Mesenchymal stem cell (in vitro differentiated cells and primary cell): Measurements from ENCODE around the gene PDE9A.

ENCODE experiments used
- DNase-seq: peaks from one replicate; pipeline ENCODE4 v3.0.0-alpha.2; 2013
- H2AFZ ChIP-seq: one replicate; pipeline ENCODE4 v1.6.1; 2013; ENCODE audit warnings: low read depth, mild to moderate bottlenecking, control low read depth, inconsistent platforms, low read length, moderate library complexity
- H2AK5ac ChIP-seq: 2 replicates; pipeline ENCODE4 v1.6.1; 2013; ENCODE audit warnings: low read length, moderate library complexity, mild to moderate bottlenecking, inconsistent platforms; ENCODE audit not compliant: severe bottlenecking
- H2BK120ac ChIP-seq: one replicate; pipeline ENCODE4 v1.6.1; 2013; ENCODE audit warnings: low read depth, mild to moderate bottlenecking, inconsistent platforms, low read length, moderate library complexity
- H2BK12ac ChIP-seq, 2 experiments: one replicate each; pipeline ENCODE4 v1.6.1; 2013; ENCODE audit warnings: inconsistent platforms in 2 of 2, low read length in 2 of 2, mild to moderate bottlenecking in 2 of 2, moderate library complexity in 2 of 2, control low read depth in 1 of 2
- H2BK15ac ChIP-seq: one replicate; pipeline ENCODE4 v1.6.1; 2013; ENCODE audit warnings: mild to moderate bottlenecking, low read depth, inconsistent platforms; ENCODE audit not compliant: poor library complexity, severe bottlenecking
- H2BK5ac ChIP-seq: 2 replicates; pipeline ENCODE4 v1.6.1; 2013; ENCODE audit warnings: low read depth, mild to moderate bottlenecking, low read length, control low read depth, inconsistent platforms; ENCODE audit not compliant: poor library complexity, severe bottlenecking
- H3K14ac ChIP-seq, 2 experiments: one replicate each; pipeline ENCODE4 v1.6.1; 2013; ENCODE audit warnings: inconsistent platforms in 2 of 2, low read length in 2 of 2, control low read depth in 1 of 2, mild to moderate bottlenecking in 1 of 2, moderate library complexity in 1 of 2
- H3K18ac ChIP-seq, 2 experiments: one replicate each; pipeline ENCODE4 v1.6.1; 2013; ENCODE audit warnings: inconsistent platforms in 2 of 2, low read length in 2 of 2, control low read depth in 1 of 2, low read depth in 1 of 2, mild to moderate bottlenecking in 1 of 2
- H3K23ac ChIP-seq, 2 experiments: one replicate each; pipeline ENCODE4 v1.6.1; 2013; ENCODE audit warnings: inconsistent platforms in 2 of 2, low read length in 2 of 2, mild to moderate bottlenecking in 2 of 2, moderate library complexity in 2 of 2, control low read depth in 1 of 2
- H3K27ac ChIP-seq: 2 replicates; pipeline ENCODE4 v1.5.1; 2013; ENCODE audit warnings: mild to moderate bottlenecking, moderate library complexity, low read length, control low read depth, inconsistent platforms; ENCODE audit not compliant: poor library complexity, severe bottlenecking
- H3K27me3 ChIP-seq, 2 experiments: 2 replicates each; pipeline versions ENCODE4 v1.6.1 to v1.7.0; 2013; ENCODE audit warnings: low read length in 2 of 2, mild to moderate bottlenecking in 2 of 2, moderate library complexity in 2 of 2, control low read depth in 1 of 2, inconsistent platforms in 1 of 2; ENCODE audit not compliant: control insufficient read depth in 1 of 2, insufficient read depth in 1 of 2
- H3K36me3 ChIP-seq, 2 experiments: 2 replicates each; pipeline versions ENCODE4 v1.6.1 to v1.7.0; 2013; ENCODE audit warnings: low read length in 2 of 2, control low read depth in 1 of 2, inconsistent platforms in 1 of 2, low read depth in 1 of 2, mild to moderate bottlenecking in 1 of 2; ENCODE audit not compliant: insufficient read depth in 2 of 2, control insufficient read depth in 1 of 2
- H3K4ac ChIP-seq, 2 experiments: one replicate each; pipeline ENCODE4 v1.6.1; 2013; ENCODE audit warnings: inconsistent platforms in 2 of 2, low read length in 2 of 2, mild to moderate bottlenecking in 2 of 2, moderate library complexity in 2 of 2, control low read depth in 1 of 2, low read depth in 1 of 2
- H3K4me1 ChIP-seq: 2 replicates; pipeline ENCODE4 v1.6.1; 2013; ENCODE audit warnings: low read depth, low read length, control low read depth; ENCODE audit not compliant: control insufficient read depth, insufficient read depth
- H3K4me2 ChIP-seq: 2 replicates; pipeline ENCODE4 v1.6.1; 2013; ENCODE audit warnings: low read length, mild to moderate bottlenecking, inconsistent platforms; ENCODE audit not compliant: poor library complexity, severe bottlenecking
- H3K4me3 ChIP-seq, 2 experiments: 2 replicates each; pipeline versions ENCODE4 v1.5.1 to v1.7.0; 2013; ENCODE audit warnings: low read length in 2 of 2, mild to moderate bottlenecking in 2 of 2, control low read depth in 1 of 2, low read depth in 1 of 2; ENCODE audit not compliant: insufficient read depth in 1 of 2
- H3K79me1 ChIP-seq: replicated peaks from 2 replicates; pipeline ENCODE4 v1.6.1; 2013; ENCODE audit warnings: mild to moderate bottlenecking, control low read depth, low read length, inconsistent platforms; ENCODE audit not compliant: poor library complexity, severe bottlenecking
- H3K9ac ChIP-seq: 2 replicates; pipeline ENCODE4 v1.7.0; 2013; ENCODE audit warnings: mild to moderate bottlenecking, low read length, moderate library complexity
- H3K9me3 ChIP-seq: 2 replicates; pipeline ENCODE4 v1.7.0; 2013; ENCODE audit warnings: mild to moderate bottlenecking, low read length; ENCODE audit not compliant: control insufficient read depth
- H4K8ac ChIP-seq: one replicate; pipeline ENCODE4 v1.6.1; 2013; ENCODE audit warnings: inconsistent platforms, mild to moderate bottlenecking, low read length, moderate library complexity
- H4K91ac ChIP-seq: one replicate; pipeline ENCODE4 v1.6.1; 2013; ENCODE audit warnings: mild to moderate bottlenecking, low read length, inconsistent platforms
- WGBS: methylation state at CpG from one replicate; pipeline ENCODE4 v1.1.7; 2013; ENCODE audit warnings: mixed read lengths; 5-methylcytosine and 5-hydroxymethylcytosine counted together

Gene PDE9A

DNA sequence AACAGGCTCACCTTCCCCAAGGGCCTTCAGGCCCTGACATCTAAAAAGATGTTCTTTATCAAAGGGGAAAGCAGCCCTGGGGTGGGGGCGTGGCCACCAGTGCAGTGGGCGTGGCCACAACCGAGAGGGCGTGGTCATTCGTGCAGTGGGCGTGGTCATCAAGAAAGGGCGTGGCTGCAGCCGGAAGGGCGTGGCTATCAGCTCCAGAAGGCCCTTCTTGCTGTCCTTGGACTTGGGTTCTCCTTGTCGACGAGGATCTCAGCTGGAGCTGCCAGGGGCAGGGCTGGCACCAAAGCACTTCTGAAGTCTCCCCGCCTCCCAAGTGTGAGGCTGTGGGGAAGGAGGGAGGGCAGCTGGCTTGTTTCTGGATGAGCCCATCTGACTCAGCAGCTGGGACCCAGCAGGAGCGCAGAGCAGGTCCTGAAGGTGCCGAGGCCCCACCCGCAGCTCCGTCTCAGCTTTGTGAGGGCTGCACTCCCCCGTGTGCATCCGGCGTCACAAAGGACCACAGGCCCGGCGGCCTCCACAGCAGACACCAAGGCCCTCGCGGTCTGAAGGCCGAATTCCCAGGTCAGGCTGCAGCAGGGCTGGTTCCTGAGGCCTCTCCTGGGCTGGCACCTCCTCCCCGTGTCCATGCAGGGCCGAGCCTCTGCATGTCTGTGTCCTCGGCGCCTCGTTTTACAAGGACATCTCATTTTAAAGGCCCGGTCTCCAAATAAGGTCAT, 12.8 kb downstream of the PDE9A start:
- WGBS: 93% methylated on average over 30 of the region's 30 CpGs

DNA sequence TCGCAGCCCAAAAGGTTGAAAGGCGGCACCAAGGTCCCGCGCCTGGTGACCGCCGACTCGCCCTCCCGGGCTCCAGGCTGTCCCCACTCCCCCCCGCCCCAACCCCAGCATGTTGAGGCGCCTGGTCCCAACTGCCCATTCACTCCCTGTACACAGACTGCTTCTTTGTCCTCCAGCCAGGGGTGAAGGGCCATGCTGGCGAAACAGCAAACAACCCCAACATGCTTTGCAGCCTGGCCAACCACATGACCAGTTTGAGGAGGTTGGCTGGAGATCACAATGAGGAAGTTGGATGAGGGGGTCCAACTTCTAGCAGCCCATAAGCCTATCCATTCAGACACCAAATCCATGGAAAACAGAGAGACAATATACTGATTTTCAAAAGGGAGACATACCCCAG, 13.5 kb downstream of the PDE9A start:
- Histone ChIP-seq H3K27ac (no peak overlapping the region), H3K4me1 (peaks cover 8% of the 10 kb centered on the region), H4K8ac (no peak overlapping the region), H3K9ac (no peak overlapping the region), H3K4ac (no peak overlapping the region), H2BK5ac (no peak overlapping the region), H3K23ac (no peak overlapping the region), H3K4me3 (no peak overlapping the region), H2BK15ac (no peak overlapping the region), H3K18ac (no peak overlapping the region), H3K14ac (no peak overlapping the region), H3K27me3 (peaks cover 0 to 49% of the 10 kb centered on the region in 2 experiments), H3K79me1 (no peaks in the 10 kb centered on the region), H2BK120ac (no peak overlapping the region), H2BK12ac (no peak overlapping the region), H2AFZ (no peak overlapping the region), H3K36me3 (peaks cover 0 to 33% of the 10 kb centered on the region in 2 experiments), H2AK5ac (no peak overlapping the region), H3K4me2 (no peak overlapping the region), H4K91ac (no peak overlapping the region), H3K9me3 (no peaks in the 10 kb centered on the region)
- WGBS: 98% methylated on average over 9 of the region's 11 CpGs
- no peak for DNase-seq

More for the DNA sequence above, 12.8 kb downstream of the PDE9A start:
- peaks cover 0 to 49% of the 10 kb centered on the region in 2 experiments for H3K27me3 ChIP-seq
- no peak overlapping the region for H3K4me2 ChIP-seq
- H3K9ac ChIP-seq: no peak overlapping the region
- no peak overlapping the region for H2AK5ac ChIP-seq
- no peak for DNase-seq
- H3K4ac ChIP-seq: no peak overlapping the region
- H4K91ac ChIP-seq: no peak overlapping the region
- H3K27ac ChIP-seq: no peak overlapping the region
- H3K79me1 ChIP-seq: no peaks in the 10 kb centered on the region
- H2BK5ac ChIP-seq: no peak overlapping the region
- peaks cover 8% of the 10 kb centered on the region for H3K4me1 ChIP-seq
- H3K9me3 ChIP-seq: no peaks in the 10 kb centered on the region
- no peak overlapping the region for H3K14ac ChIP-seq
- peak overlapping the region; percentile 0 for H4K8ac ChIP-seq
- peak overlapping the region in 1 of 2 experiments; percentile 12 for H2BK12ac ChIP-seq
- H2AFZ ChIP-seq: no peak overlapping the region
- H3K4me3 ChIP-seq: no peak overlapping the region
- no peak overlapping the region for H2BK120ac ChIP-seq
- H3K23ac ChIP-seq: no peak overlapping the region
- no peak overlapping the region for H2BK15ac ChIP-seq
- no peak overlapping the region for H3K18ac ChIP-seq
- H3K36me3 ChIP-seq: peaks cover 0 to 33% of the 10 kb centered on the region in 2 experiments

DNA sequence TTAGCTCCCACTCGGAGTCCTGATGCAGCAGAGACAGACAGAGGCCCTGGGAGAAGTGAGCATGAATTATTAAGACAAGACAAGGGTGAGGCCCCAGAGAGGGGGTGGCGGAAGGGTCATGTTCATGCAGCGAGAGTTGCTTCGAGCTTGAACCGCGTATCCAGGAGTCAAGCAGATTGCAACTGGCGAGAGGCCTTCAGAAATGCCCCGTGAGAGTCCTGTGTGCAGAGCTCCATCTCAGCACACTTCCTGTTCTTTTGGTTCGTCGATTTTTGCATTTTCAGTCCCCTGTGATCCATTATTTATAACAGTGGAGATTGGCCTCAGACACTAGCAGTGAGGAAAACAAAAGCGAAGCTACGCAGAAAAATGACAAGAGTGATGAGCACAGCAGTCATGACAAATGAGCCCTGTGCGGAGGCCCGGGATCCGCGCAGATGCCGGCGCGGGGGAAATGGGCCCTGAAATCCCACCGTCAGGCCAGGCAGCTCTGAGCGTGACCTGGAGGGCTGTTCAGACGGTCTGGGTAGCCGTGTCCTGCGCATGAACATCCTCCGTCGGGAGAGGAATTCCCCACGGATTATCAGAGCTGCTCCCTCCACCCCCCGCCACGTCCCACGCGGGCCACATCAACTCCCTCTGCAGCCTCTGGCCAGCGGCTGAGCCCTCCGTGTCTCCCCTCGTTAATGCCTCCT, 15.0 kb downstream of the PDE9A start:
- Histone ChIP-seq H4K91ac (no peak overlapping the region), H3K9ac (peak overlapping the region; percentile 43), H3K79me1 (no peaks in the 10 kb centered on the region), H2AFZ (no peak overlapping the region), H2BK15ac (no peak overlapping the region), H3K27me3 (peaks cover 0 to 62% of the 10 kb centered on the region in 2 experiments), H3K9me3 (no peaks in the 10 kb centered on the region), H3K4me2 (no peak overlapping the region), H3K27ac (no peak overlapping the region), H2AK5ac (no peak overlapping the region), H3K4ac (no peak overlapping the region), H2BK12ac (no peak overlapping the region), H3K23ac (no peak overlapping the region), H3K4me1 (peaks cover 17% of the 10 kb centered on the region), H2BK120ac (no peak overlapping the region), H3K14ac (no peak overlapping the region), H4K8ac (no peak overlapping the region), H2BK5ac (no peak overlapping the region), H3K4me3 (peak overlapping the region in 1 of 2 experiments; percentile 53), H3K36me3 (peaks cover 0 to 23% of the 10 kb centered on the region in 2 experiments), H3K18ac (no peak overlapping the region)
- 76% methylated on average over 31 of the region's 34 CpGs for WGBS
- DNase-seq: no peak

DNA sequence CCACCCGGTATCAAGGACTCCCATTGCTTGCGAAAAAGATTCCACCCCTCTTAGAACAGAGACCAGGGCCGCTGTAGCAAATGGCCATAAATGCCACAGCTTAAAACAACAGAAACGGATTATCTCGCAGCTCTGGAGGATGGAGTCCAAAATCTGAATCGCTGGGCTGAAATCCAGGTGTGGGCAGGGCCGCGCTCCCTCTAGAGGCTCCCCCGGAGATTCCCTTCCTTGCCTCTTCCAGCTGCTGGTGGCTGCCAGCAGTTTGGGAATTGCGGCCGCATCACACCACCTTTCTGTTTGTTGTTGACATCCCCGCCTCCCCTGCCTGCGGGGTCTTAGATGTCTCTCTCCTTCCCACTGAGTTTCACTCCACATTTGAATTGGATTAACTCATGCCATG, 15.6 kb downstream of the PDE9A start:
- peaks cover 0 to 17% of the 10 kb centered on the region in 2 experiments for H3K36me3 ChIP-seq

More for the DNA sequence above, 15.6 kb downstream of the PDE9A start:
- Histone ChIP-seq H3K79me1 (no peaks in the 10 kb centered on the region), H3K27me3 (peaks cover 0 to 68% of the 10 kb centered on the region in 2 experiments), H2AFZ (no peak overlapping the region), H3K4me3 (peak overlapping the region in 1 of 2 experiments; percentile 53), H3K9ac (peak overlapping the region; percentile 43), H3K18ac (no peak overlapping the region), H3K4me1 (peaks cover 21% of the 10 kb centered on the region), H3K14ac (no peak overlapping the region), H3K4ac (no peak overlapping the region), H3K23ac (no peak overlapping the region), H4K91ac (no peak overlapping the region), H2BK120ac (no peak overlapping the region), H2BK12ac (no peak overlapping the region), H3K4me2 (no peak overlapping the region), H4K8ac (no peak overlapping the region), H2BK5ac (no peak overlapping the region), H2AK5ac (no peak overlapping the region), H3K9me3 (no peaks in the 10 kb centered on the region), H2BK15ac (no peak overlapping the region), H3K27ac (no peak overlapping the region)
- no peak for DNase-seq
- 68% methylated on average over 13 of the region's 13 CpGs for WGBS
